Measurements from ENCODE around the gene CST4. TPM values are rescaled to one million over a fixed set of nuclear protein-coding genes. Genes with fewer than 3 reads are reported as not detected.

Gene CST4
- total RNA-seq, 1 donor from 2014 or later: not detected

GRCh38 chr20:23647346-23647745 is 41.5 kb downstream of the CST4 start:
- Mint-ChIP-seq H3K9me3 (ENCODE audit: unreplicated experiment) (no peaks in the 10 kb centered on the region), H3K4me3 (ENCODE audit: unreplicated experiment) (no peak overlapping the region), H3K4me1 (ENCODE audit: low read depth, unreplicated experiment) (peaks cover 9% of the 10 kb centered on the region), H3K36me3 (ENCODE audit: low read depth, unreplicated experiment) (no peaks in the 10 kb centered on the region), H3K27me3 (ENCODE audit: low read depth, unreplicated experiment) (peaks cover 5% of the 10 kb centered on the region), H3K27ac (ENCODE audit: unreplicated experiment) (no peak overlapping the region)
- no peaks in the 10 kb centered on the region for H3K36me3 ChIP-seq (ENCODE audit: insufficient read depth, low read length)
- H3K4me3 ChIP-seq (ENCODE audit: insufficient read depth, low read depth, low read length): no peak overlapping the region
- DNase-seq (ENCODE audit: low read depth) (no peak), FAIRE-seq (no peak)
- H4K20me1 ChIP-seq (ENCODE audit: insufficient read depth, low read length): peaks cover under 1% of the 10 kb centered on the region
- H3K9ac ChIP-seq (ENCODE audit: low read length): no peak overlapping the region
- no peaks in the 10 kb centered on the region for H3K27me3 ChIP-seq (ENCODE audit: insufficient read depth, low read length)
- no peak overlapping the region for H3K27ac ChIP-seq (ENCODE audit: low read depth, low read length)
- H3K79me2 ChIP-seq (ENCODE audit: insufficient read depth, low read length): no peaks in the 10 kb centered on the region
- no peak overlapping the region for H2AFZ ChIP-seq (ENCODE audit: low read depth, low read length)
- H3K4me2 ChIP-seq (ENCODE audit: low read length): no peak overlapping the region
- H3K4me1 ChIP-seq (ENCODE audit: insufficient read depth, low read length): peaks cover 3% of the 10 kb centered on the region
- no peak for TF ChIP-seq EZH2 (IDR thresholded peaks at IDR 0.05; ENCODE audit: insufficient read depth, low read length)
- no peak for TF ChIP-seq CTCF (IDR thresholded peaks at IDR 0.05; ENCODE audit: insufficient read depth, low read depth, low read length)
- no peaks in the 10 kb centered on the region for H3K9me3 ChIP-seq (ENCODE audit: insufficient read depth, low read depth, low read length)

- H3K9ac ChIP-seq (ENCODE audit: low read length): no peak overlapping the region
- H3K79me2 ChIP-seq (ENCODE audit: insufficient read depth, low read length): no peaks in the 10 kb centered on the region
- H3K4me3 ChIP-seq (ENCODE audit: insufficient read depth, low read depth, low read length): no peak overlapping the region
- Mint-ChIP-seq H3K27ac (ENCODE audit: unreplicated experiment) (no peak overlapping the region), H3K27me3 (ENCODE audit: low read depth, unreplicated experiment) (peaks cover 5% of the 10 kb centered on the region), H3K4me3 (ENCODE audit: unreplicated experiment) (no peak overlapping the region), H3K4me1 (ENCODE audit: low read depth, unreplicated experiment) (peaks cover 13% of the 10 kb centered on the region), H3K9me3 (ENCODE audit: unreplicated experiment) (no peaks in the 10 kb centered on the region), H3K36me3 (ENCODE audit: low read depth, unreplicated experiment) (no peaks in the 10 kb centered on the region)
- H3K27me3 ChIP-seq (ENCODE audit: insufficient read depth, low read length): no peaks in the 10 kb centered on the region
- no peaks in the 10 kb centered on the region for H3K36me3 ChIP-seq (ENCODE audit: insufficient read depth, low read length)
- TF ChIP-seq CTCF (IDR thresholded peaks at IDR 0.05; ENCODE audit: insufficient read depth, low read depth, low read length) (no peak), EZH2 (IDR thresholded peaks at IDR 0.05; ENCODE audit: insufficient read depth, low read length) (no peak)
- no peak overlapping the region for H3K27ac ChIP-seq (ENCODE audit: low read depth, low read length)
- no peak overlapping the region for H2AFZ ChIP-seq (ENCODE audit: low read depth, low read length)
- no peak overlapping the region for H3K4me2 ChIP-seq (ENCODE audit: low read length)
- no peaks in the 10 kb centered on the region for H3K9me3 ChIP-seq (ENCODE audit: insufficient read depth, low read depth, low read length)
- FAIRE-seq (no peak), DNase-seq (ENCODE audit: low read depth) (no peak)
- peaks cover 6% of the 10 kb centered on the region for H4K20me1 ChIP-seq (ENCODE audit: insufficient read depth, low read length)
- H3K4me1 ChIP-seq (ENCODE audit: insufficient read depth, low read length): peaks cover 6% of the 10 kb centered on the region
Measured at GRCh38 chr20:23646106-23646873, 42.5 kb downstream of the CST4 start.

- Histone ChIP-seq H3K9me3 (ENCODE audit: insufficient read depth, low read depth, low read length) (no peaks in the 10 kb centered on the region), H3K4me3 (ENCODE audit: insufficient read depth, low read depth, low read length) (no peak overlapping the region), H3K4me1 (ENCODE audit: insufficient read depth, low read length) (peaks cover 6% of the 10 kb centered on the region), H2AFZ (ENCODE audit: low read depth, low read length) (no peak overlapping the region), H3K4me2 (ENCODE audit: low read length) (no peak overlapping the region), H4K20me1 (ENCODE audit: insufficient read depth, low read length) (peaks cover 6% of the 10 kb centered on the region), H3K36me3 (ENCODE audit: insufficient read depth, low read length) (no peaks in the 10 kb centered on the region), H3K27ac (ENCODE audit: low read depth, low read length) (no peak overlapping the region), H3K9ac (ENCODE audit: low read length) (no peak overlapping the region), H3K27me3 (ENCODE audit: insufficient read depth, low read length) (no peaks in the 10 kb centered on the region), H3K79me2 (ENCODE audit: insufficient read depth, low read length) (no peaks in the 10 kb centered on the region)
- FAIRE-seq (no peak), DNase-seq (ENCODE audit: low read depth) (no peak)
- Mint-ChIP-seq H3K27me3 (ENCODE audit: low read depth, unreplicated experiment) (peaks cover 5% of the 10 kb centered on the region), H3K4me1 (ENCODE audit: low read depth, unreplicated experiment) (peaks cover 16% of the 10 kb centered on the region), H3K9me3 (ENCODE audit: unreplicated experiment) (no peaks in the 10 kb centered on the region), H3K4me3 (ENCODE audit: unreplicated experiment) (no peak overlapping the region), H3K36me3 (ENCODE audit: low read depth, unreplicated experiment) (no peaks in the 10 kb centered on the region), H3K27ac (ENCODE audit: unreplicated experiment) (no peak overlapping the region)
- TF ChIP-seq EZH2 (IDR thresholded peaks at IDR 0.05; ENCODE audit: insufficient read depth, low read length) (no peak), CTCF (IDR thresholded peaks at IDR 0.05; ENCODE audit: insufficient read depth, low read depth, low read length) (no peak)
Measured at GRCh38 chr20:23645575-23645974, 43.3 kb downstream of the CST4 start.

Data from astrocyte (in vitro differentiated cells and primary cell).